ENCODE data around the gene ANKRD30A. TPM values are rescaled to one million over a fixed set of nuclear protein-coding genes. Genes with fewer than 3 reads are reported as not detected.

Gene ANKRD30A
- total and polyA plus RNA-seq, 2 donors (not counting 3 experiments of a cell fraction or from before 2014, with no cell fraction given), result not detected

GRCh38 chr10:37240223-37240622 lies 114.8 kb downstream of the ANKRD30A start:
- Histone ChIP-seq H3K9me1 (replicated peaks; ENCODE audit: control insufficient read depth, extremely low read depth, insufficient read depth, low read length) (no peaks in the 10 kb centered on the region), H3K4me1 (ENCODE audit: control insufficient read depth, extremely low read depth, insufficient read depth, low read length) (no peaks in the 10 kb centered on the region), H3K79me2 (ENCODE audit: control insufficient read depth, insufficient read depth, low read length) (no peaks in the 10 kb centered on the region), H4K20me1 (replicated peaks; ENCODE audit: control insufficient read depth, extremely low read depth, insufficient read depth, low read length) (no peaks in the 10 kb centered on the region), H3K9ac (replicated peaks; ENCODE audit: extremely low read depth, insufficient read depth, low read length) (no peak overlapping the region), H3K4me2 (ENCODE audit: insufficient read depth, low read length) (no peak overlapping the region), H3K36me3 (ENCODE audit: control insufficient read depth in 2 of 2, extremely low read depth in 1 of 2, insufficient read depth in 2 of 2, low read length in 2 of 2) (no peaks in the 10 kb centered on the region), H3K27ac (ENCODE audit: insufficient read depth, low read depth, low read length) (no peak overlapping the region), H2AFZ (ENCODE audit: low read depth, low read length) (no peak overlapping the region), H3K9me3 (replicated peaks; ENCODE audit: control insufficient read depth, insufficient read depth, low read length) (peaks cover 4% of the 10 kb centered on the region), H3K27me3 (ENCODE audit: control insufficient read depth in 2 of 2, insufficient read depth in 2 of 2, low read length in 2 of 2) (no peaks in the 10 kb centered on the region), H3K4me3 (replicated peaks in 1 of 3; ENCODE audit: insufficient read depth in 1 of 3, low read depth in 1 of 3, low read length in 3 of 3) (no peak overlapping the region)
- ChIA-PET CTCF (no interaction called here), POLR2A (no interaction called here)
- dilution Hi-C loops (cut with MboI; ENCODE audit: extremely low pct_ligation_motif_present, low sequenced_read_pairs) (no loop called here), intact Hi-C loops (cut with micrococcal nuclease) (no loop called here)
- BruUV-seq (replicated peaks), result no TSS peak
- DNase-seq (ENCODE audit: low read depth, low spot score) (no peak), FAIRE-seq (no peak)
- TF ChIP-seq POLR2AphosphoS5 (IDR thresholded peaks at IDR 0.05; ENCODE audit: insufficient read depth, low read depth, low read length) (no peak), JUN (IDR thresholded peaks at IDR 0.05; ENCODE audit: borderline replicate concordance, insufficient read depth, insufficient read length, low read depth) (no peak), POLR2A (IDR thresholded peaks at IDR 0.05; ENCODE audit: low read depth, low read length) (no peak), FOS (IDR thresholded peaks at IDR 0.05; ENCODE audit: borderline replicate concordance, insufficient read depth, low read length) (no peak), MAX (IDR thresholded peaks at IDR 0.05; ENCODE audit: insufficient read depth, insufficient read length) (no peak), GATA2 (IDR thresholded peaks at IDR 0.05; ENCODE audit: insufficient read depth, insufficient read length, low read depth, low read length) (no peak)

DNA sequence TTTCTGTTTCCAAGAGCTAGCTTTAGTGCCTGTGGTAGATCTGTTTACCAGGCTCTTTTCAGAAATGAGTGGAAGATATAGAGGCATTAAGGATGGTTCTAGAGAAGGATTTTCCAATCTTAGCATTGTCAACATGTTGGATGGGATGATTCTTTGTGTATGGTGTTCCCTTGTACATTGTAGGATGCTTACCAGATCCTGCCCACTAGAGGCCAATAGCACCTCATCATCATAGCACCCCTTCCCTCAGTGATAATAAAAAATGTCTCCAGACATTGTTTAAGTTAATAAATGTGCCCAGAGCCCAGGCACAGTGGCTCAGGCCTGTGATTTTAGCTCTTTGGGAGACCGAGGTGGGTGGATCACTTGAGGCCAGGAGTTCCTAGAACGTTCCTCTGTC lies 121.2 kb downstream of the ANKRD30A start:
- Histone ChIP-seq H2AFZ (ENCODE audit: low read depth, low read length) (no peak overlapping the region), H3K4me2 (ENCODE audit: insufficient read depth, low read length) (no peak overlapping the region), H3K79me2 (ENCODE audit: control insufficient read depth, insufficient read depth, low read length) (no peaks in the 10 kb centered on the region), H4K20me1 (replicated peaks; ENCODE audit: control insufficient read depth, extremely low read depth, insufficient read depth, low read length) (no peaks in the 10 kb centered on the region), H3K9me1 (replicated peaks; ENCODE audit: control insufficient read depth, extremely low read depth, insufficient read depth, low read length) (no peaks in the 10 kb centered on the region), H3K36me3 (ENCODE audit: control insufficient read depth in 2 of 2, extremely low read depth in 1 of 2, insufficient read depth in 2 of 2, low read length in 2 of 2) (no peaks in the 10 kb centered on the region), H3K4me3 (replicated peaks in 1 of 3; ENCODE audit: insufficient read depth in 1 of 3, low read depth in 1 of 3, low read length in 3 of 3) (no peak overlapping the region), H3K27me3 (ENCODE audit: control insufficient read depth in 2 of 2, insufficient read depth in 2 of 2, low read length in 2 of 2) (no peaks in the 10 kb centered on the region), H3K9me3 (replicated peaks; ENCODE audit: control insufficient read depth, insufficient read depth, low read length) (peaks cover 2% of the 10 kb centered on the region), H3K4me1 (ENCODE audit: control insufficient read depth, extremely low read depth, insufficient read depth, low read length) (no peaks in the 10 kb centered on the region), H3K9ac (replicated peaks; ENCODE audit: extremely low read depth, insufficient read depth, low read length) (no peak overlapping the region), H3K27ac (ENCODE audit: insufficient read depth, low read depth, low read length) (no peak overlapping the region)
- BruUV-seq (replicated peaks), result no TSS peak
- POLR2A ChIA-PET, result no interaction called here
- dilution Hi-C loops (cut with MboI; ENCODE audit: extremely low pct_ligation_motif_present, low sequenced_read_pairs) (no loop called here), intact Hi-C loops (cut with micrococcal nuclease) (no loop called here)
- DNase-seq (ENCODE audit: low read depth, low spot score), result no peak
- FAIRE-seq, result no peak
- CTCF ChIA-PET, result no interaction called here
- TF ChIP-seq CTCF (IDR thresholded peaks at IDR 0.05; ENCODE audit: extremely low read depth in 1 of 2, insufficient read depth in 1 of 2, low read depth in 1 of 2, low read length in 2 of 2), result no peak
- no peak for TF ChIP-seq POLR2AphosphoS5 (IDR thresholded peaks at IDR 0.05; ENCODE audit: insufficient read depth, low read depth, low read length)
- no peak for TF ChIP-seq MYC (IDR thresholded peaks at IDR 0.05; ENCODE audit: low read depth, low read length)
- no peak for TF ChIP-seq JUN (IDR thresholded peaks at IDR 0.05; ENCODE audit: borderline replicate concordance, insufficient read depth, insufficient read length, low read depth)
- no peak for TF ChIP-seq GATA2 (IDR thresholded peaks at IDR 0.05; ENCODE audit: insufficient read depth, insufficient read length, low read depth, low read length)
- no peak for TF ChIP-seq FOS (IDR thresholded peaks at IDR 0.05; ENCODE audit: borderline replicate concordance, insufficient read depth, low read length)
- TF ChIP-seq MAX (IDR thresholded peaks at IDR 0.05; ENCODE audit: insufficient read depth, insufficient read length), result no peak
- TF ChIP-seq EZH2 (IDR thresholded peaks at IDR 0.05; ENCODE audit: borderline replicate concordance, low read depth, low read length, severe bottlenecking), result no peak
- TF ChIP-seq POLR2A (IDR thresholded peaks at IDR 0.05; ENCODE audit: low read depth, low read length), result no peak
